PFSK-1 (cell line): ENCODE measurements around the gene PPL.

Experiments
- POLR2AphosphoS5 ChIP-seq: IDR thresholded peaks from 2 replicates; pipeline ENCODE4 v1.6.1; 2012; ENCODE audit warnings: low read depth, mild to moderate bottlenecking, control low read depth, low read length, moderate library complexity
- SIN3A ChIP-seq: IDR thresholded peaks from 2 replicates; pipeline ENCODE4 v1.6.1; 2012; ENCODE audit warnings: mild to moderate bottlenecking, low read length, moderate library complexity, borderline replicate concordance; ENCODE audit not compliant: insufficient read depth
- TAF1 ChIP-seq: IDR thresholded peaks from 2 replicates; pipeline ENCODE4 v1.6.1; 2012; ENCODE audit warnings: low read length, control low read depth, borderline replicate concordance; ENCODE audit not compliant: insufficient read depth

DNA sequence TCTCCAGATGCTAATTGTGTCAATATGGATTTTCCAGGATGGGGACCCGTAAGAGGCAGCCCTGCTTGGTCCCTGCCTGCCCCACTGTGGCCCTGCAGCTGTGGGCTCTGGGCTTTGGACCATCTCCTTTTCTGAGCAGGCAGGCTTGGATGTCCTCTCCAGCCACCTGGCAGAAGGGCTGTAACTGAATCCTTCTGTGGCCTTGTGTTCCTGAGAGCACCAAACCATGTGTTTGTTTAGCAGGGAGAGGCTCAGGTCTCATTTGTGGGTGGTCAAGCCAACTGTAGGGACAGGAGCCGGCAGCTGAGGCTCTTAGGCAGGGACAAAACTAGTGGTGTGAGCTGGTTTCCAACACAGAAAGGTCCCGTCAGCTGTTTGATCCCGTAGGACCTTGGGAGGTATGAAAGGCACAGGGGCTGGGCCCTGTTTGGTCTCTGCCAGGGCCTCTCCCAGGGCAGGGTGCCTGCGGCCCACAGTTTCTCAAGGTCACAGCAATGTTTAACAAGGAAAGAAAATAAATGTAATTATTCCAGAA is 39.7 kb upstream of the PPL start:
- TF ChIP-seq POLR2AphosphoS5 = no peak
- no peak for TF ChIP-seq SIN3A
- no peak for TF ChIP-seq TAF1
